NCI-H1092 (cell line): Measurements from ENCODE around the gene UGT1A1.

ENCODE experiments used
- DNase-seq: peaks from one replicate; lab custom pipeline; 2025; lab: John Stamatoyannopoulos, UW

UGT1A1 gene

DNA sequence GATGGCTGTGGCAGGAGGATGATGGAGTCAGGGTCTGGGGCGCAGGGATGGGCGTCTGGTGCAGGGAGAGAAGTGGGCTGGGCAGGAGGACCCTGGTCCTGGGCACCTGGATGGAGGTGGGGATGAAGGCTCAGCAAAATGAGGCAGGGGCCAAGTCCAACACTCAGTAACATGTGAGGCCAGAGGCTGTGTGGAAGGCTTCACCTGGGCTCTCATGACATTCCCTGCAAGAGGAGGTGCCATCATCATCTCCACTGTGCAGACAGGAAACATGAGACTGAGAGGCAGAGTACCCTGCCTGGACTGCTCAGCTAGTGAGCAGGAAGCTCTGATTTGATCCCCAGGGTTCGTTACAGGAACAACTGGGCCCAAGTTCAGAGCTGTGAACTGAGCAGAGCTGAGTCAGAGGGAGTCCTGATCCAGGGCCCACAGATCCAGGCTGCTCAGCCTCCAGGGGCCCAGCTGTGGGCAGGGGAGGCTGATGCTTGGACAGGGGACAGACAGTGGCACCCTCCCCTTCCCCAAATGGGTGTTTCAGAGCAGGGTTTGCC is 57.4 kb downstream of the UGT1A1 start:
- no peak for DNase-seq

DNA sequence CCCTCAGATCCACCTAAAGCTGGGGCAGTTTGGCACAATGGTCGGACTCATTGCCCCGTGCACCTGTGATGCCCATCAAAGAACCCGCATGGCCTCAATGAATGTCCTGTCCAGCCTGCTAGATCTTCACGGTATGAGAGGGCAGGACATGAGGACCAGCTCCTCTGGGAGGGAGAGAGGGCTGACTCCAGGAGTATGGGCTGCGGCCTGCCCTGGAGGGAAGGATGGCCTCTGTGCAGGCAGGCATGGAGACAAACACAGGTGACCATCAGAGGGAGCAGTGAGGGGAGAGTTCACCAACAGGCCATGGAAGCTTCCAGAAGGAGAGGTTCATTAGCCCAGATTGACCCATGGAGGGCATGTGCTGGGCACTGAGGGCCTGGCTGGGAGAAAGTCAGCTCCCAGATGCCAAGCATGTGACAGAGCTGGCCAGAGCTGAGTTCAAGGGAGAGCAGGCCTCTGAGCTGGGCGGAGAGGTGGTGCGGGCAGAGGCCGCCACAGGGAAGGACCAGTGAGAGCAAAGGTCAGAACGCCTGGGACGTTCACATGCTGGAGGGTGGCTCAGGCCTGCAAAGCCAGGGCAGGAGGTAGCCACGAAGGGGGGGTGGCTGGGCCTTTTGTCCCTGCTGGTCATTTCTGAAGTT is 58.0 kb downstream of the UGT1A1 start:
- no peak for DNase-seq

DNA sequence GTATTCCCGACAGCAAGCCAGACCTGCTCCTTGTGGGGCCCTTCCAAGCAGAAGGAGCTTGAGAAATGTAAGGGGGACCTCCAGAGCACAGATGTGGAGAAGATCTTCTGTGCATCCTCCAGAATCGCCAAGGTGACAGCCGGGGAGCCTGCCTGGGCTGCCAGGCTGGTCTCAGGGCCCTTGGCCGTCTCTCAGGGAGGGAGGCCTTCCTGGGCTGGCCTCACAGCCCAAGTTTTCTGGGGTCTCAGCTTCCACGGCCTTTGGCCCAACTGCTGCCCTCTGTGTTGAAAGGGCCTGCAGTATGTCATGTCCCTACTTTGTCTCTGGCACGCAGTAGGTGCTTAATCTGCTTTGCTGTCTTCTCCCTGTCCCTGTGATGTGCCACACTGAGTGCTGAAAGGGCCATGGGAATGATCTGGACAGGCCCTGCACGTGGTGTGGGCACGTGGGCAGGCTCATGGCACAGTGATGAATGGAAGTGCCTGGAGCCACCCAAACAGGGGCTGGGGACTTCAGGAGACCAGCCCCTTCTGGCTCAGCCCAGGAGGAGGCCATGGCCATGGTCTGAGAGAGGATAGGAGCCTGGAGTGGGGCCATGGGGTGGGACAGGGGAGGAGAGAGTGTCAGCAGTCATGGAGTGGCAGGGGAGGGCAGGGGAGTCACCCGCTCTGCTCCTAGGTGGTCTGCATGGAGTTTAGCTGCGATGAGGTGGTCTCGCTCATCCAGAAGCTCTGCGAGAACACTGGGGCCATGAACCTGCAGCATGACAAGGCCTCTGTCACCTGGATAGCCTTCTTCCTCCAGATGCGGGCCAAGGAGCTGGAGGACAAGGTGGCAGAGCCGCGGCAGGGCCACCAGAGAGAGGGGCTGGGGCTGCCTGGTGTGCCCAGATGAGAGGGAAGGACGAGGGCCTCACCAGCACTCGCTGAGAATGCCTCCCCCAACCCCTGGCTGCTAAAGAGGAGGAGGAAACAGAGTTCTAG is 58.9 kb downstream of the UGT1A1 start:
- DNase-seq, result no peak

DNA sequence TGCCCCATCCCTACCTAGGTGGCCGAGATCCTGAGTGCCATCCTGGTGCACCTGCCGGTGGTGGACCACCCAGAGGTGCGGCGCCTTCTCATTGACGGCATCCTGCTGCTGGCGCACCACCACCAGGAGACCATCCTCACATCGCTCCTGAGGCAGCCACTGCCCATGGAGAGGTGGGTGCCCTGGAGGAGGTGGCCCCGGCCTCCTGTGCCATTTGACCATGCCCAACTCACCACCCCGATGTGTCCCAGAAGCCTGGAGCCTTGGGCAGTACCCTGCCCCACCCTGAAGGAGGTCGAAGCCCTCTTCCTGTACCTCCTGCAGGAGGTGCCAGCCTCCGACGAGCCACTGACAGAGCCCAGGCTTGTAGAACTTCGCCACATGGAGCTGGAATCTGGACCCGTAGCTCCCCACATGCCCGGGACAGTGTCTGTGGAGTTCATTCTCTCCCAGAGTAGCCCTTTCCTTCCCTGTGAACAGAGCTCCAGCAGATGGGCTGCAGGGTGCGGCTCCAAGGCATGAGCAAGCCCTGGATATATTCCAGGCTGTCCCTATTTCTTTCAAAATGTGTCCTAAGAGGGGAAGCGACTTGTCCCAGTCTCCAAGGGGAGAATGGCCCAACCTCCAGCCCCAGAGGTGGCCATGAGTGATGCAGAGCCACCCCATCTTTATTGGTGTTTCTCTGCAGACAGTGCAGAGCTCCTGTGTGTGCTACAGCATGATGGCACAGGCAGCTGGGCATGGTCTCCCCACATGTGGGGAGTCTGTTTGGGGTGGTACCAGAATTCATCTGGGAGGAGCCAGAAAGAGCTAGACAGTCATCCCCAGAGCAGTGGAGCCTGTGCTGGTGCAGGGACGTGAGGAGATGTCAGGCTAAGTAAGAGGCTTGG is 60.1 kb downstream of the UGT1A1 start:
- no peak for DNase-seq

DNA sequence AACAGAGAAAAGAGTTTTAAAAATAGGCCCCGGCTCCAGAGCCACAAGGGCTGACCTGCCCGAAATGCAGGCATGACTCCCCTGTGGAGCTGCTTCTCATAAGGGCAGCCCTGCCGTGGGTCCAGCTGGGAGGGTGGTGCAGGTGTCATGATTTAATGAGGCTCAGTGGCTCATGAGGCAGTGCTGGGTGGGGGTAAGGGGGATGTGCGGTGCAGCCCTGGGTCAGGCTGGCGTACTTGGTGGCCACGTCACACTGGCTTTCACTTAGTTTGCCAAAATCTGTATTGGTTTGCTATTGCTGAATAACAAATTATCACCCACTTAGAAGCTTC is 60.7 kb downstream of the UGT1A1 start:
- DNase-seq, result no peak

DNA sequence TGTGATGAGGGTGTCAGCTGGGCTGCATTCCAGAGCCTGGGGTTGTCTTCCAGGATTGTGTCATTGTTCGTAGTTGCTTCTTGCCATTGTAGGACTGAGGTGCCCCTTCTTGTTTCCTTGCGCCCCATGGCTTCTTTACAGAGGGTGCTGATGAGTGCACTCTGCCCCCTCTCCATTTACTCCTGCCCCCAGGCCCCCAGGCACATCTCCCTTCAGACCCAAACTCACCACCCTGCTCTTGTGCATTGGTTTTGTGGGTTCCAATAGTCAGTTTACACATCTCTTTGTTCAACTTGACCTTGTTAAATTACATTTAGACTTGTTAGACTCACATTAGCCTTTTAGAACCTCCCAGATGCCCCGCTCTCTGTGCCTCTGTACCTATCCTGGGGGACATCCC is 61.1 kb downstream of the UGT1A1 start:
- no peak for DNase-seq

DNA sequence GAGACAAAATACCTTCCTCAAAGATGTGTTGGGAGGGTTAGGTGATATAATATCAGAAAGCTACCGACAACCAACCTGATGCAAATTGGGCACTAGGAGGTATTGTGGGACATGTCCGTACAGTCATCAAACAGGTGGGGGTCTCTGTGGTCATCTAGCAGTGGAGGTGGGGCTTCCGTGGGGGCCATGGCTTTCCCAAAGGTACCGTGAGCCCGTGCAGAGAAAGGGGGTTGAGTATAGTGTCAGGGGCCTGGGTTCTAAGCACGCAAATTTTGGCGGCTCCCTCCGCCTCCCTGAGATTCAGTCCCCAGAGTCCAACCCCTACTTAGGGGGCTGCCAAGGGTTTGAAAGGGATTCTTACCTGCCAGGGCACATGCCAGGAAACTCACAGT is 61.6 kb downstream of the UGT1A1 start:
- no peak for DNase-seq

DNA sequence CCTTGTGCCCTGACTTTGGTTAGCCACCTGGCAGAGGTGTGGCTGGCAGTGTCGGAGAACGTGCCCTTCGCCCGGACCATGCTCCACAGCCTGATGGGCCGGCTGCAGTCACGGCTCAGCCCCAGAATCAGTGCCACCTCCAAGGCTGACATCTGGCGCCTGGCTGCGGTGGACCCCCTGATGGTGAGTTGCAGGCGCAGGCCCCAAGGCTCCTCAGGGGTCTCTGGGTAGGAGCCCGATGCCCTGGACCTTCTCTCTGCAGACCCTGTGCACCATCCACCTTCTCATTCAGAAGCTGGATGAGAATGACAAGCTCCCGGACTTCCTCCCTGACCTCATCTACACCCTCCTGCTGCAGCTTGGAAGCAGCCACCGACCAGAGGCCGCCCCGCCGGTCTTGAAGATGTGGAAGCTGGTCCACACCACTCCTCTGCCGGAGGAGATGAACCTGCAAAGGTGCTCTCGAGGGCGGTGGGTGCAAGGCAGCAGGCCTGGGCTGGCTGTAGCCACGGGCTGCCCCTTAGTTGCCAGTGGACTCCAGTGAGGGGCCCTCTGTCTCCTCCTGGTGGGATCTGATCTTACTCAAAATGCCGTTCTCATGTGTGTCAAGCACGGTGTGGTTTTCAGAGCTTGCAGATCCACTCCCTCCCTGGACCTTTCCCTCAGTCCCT is 62.2 kb downstream of the UGT1A1 start:
- DNase-seq, result no peak
